SH-SY5Y (cell line): ENCODE measurements around the gene TAOK3.

Experiments used
- GATA2 ChIP-seq: IDR thresholded peaks from 2 replicates; pipeline ENCODE4 v1.6.1; 2011; ENCODE audit warnings: mild to moderate bottlenecking, low read depth, low read length
- GATA3 ChIP-seq: IDR thresholded peaks from 2 replicates; pipeline ENCODE4 v1.6.1; 2011; ENCODE audit warnings: low read depth, mild to moderate bottlenecking, low read length, moderate library complexity

The TAOK3 gene

GRCh38 chr12:118377021-118377883 lies 4.5 kb upstream of the TAOK3 start:
- TF ChIP-seq GATA2: no peak
- no peak for TF ChIP-seq GATA3

- TF ChIP-seq GATA2: no peak
- no peak for TF ChIP-seq GATA3
Observed at GRCh38 chr12:118376089-118377020, 3.6 kb upstream of the TAOK3 start, which contains the start of gene SUDS3. SUDS3 (plus strand) TSS chr12:118376555; CDS start chr12:118376692, 137 bp downstream.

- TF ChIP-seq GATA3 (no peak), GATA2 (no peak)
Observed at GRCh38 chr12:118375348-118375747, 2.6 kb upstream of the TAOK3 start.

GRCh38 chr12:118374909-118375308 lies 2.2 kb upstream of the TAOK3 start:
- TF ChIP-seq GATA3 (no peak), GATA2 (no peak)

GRCh38 chr12:118374126-118374725 lies 1.5 kb upstream of the TAOK3 start:
- TF ChIP-seq GATA2: no peak
- no peak for TF ChIP-seq GATA3

- no peak for TF ChIP-seq GATA2
- no peak for TF ChIP-seq GATA3
Observed at GRCh38 chr12:118373616-118374015, 909 bp upstream of the TAOK3 start.

GRCh38 chr12:118371321-118372282 lies 1.1 kb downstream of the TAOK3 start:
- TF ChIP-seq GATA3 (no peak), GATA2 (no peak)

GRCh38 chr12:118370601-118371000 lies 2.1 kb downstream of the TAOK3 start:
- TF ChIP-seq GATA2 (no peak), GATA3 (no peak)

- TF ChIP-seq GATA3: no peak
- no peak for TF ChIP-seq GATA2
Observed at GRCh38 chr12:118368821-118369220, 3.9 kb downstream of the TAOK3 start.

GRCh38 chr12:118361889-118362288 lies 10.8 kb downstream of the TAOK3 start:
- TF ChIP-seq GATA2: no peak
- TF ChIP-seq GATA3: no peak

- TF ChIP-seq GATA3 (no peak), GATA2 (no peak)
Observed at GRCh38 chr12:118361092-118361404, 11.7 kb downstream of the TAOK3 start.

GRCh38 chr12:118359541-118359915 lies 13.2 kb downstream of the TAOK3 start:
- TF ChIP-seq GATA3 (no peak), GATA2 (no peak)
